ENCODE data around the gene ETV6.

Gene ETV6

DNA sequence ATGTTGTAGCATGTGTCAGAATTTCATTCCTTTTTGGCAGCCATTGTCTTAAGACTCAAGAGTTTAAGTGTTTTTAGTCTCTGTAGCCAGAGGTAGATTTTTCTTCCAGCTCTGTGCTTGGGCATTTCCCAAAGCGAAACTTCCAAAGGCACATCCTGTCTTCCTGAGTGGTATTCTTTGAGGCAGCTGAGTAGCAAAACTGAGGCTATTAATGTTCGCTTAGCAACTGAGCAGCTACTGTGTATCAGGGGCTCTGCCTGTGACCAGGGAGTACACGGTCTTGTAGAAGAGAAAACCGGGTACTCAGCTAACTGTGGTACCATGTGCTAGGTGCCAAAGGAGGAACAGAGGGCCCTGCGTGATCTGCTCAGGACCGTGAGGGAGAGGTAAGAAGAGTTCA is 52.0 kb downstream of the ETV6 start:
- Histone ChIP-seq H3F3A (ENCODE audit: low read depth) (no peaks in the 10 kb centered on the region), H3K9me2 (replicated peaks; ENCODE audit: low read depth, low read length) (no peaks in the 10 kb centered on the region), H3K9me3 (ENCODE audit: insufficient read depth, low read depth, low read length) (no peaks in the 10 kb centered on the region), H3K4me1 (ENCODE audit: insufficient read depth, low read length, poor library complexity, severe bottlenecking) (peaks cover 3% of the 10 kb centered on the region), H3K9ac (ENCODE audit: low read depth, low read length, poor library complexity, severe bottlenecking) (no peak overlapping the region), H3K4me2 (ENCODE audit: low read depth, low read length, poor library complexity, severe bottlenecking) (no peak overlapping the region), H3K27me3 (ENCODE audit: insufficient read depth, low read length, poor library complexity, severe bottlenecking) (no peaks in the 10 kb centered on the region), H3K4me3 (ENCODE audit: low read length, poor library complexity, severe bottlenecking) (no peak overlapping the region), H3K79me2 (ENCODE audit: insufficient read depth, low read length) (peaks cover 93% of the 10 kb centered on the region), H2AFZ (ENCODE audit: low read length) (no peak overlapping the region), H3K36me3 (ENCODE audit: insufficient read depth, low read length) (peaks cover 3% of the 10 kb centered on the region; the same call in 1 of the 2 replicates), H4K20me1 (ENCODE audit: insufficient read depth, low read length, poor library complexity, severe bottlenecking) (peaks cover 37% of the 10 kb centered on the region)
- no peak for TF ChIP-seq EZH2phosphoT487 (IDR thresholded peaks at IDR 0.05; ENCODE audit: borderline replicate concordance)
- TF ChIP-seq, protein P1, sequence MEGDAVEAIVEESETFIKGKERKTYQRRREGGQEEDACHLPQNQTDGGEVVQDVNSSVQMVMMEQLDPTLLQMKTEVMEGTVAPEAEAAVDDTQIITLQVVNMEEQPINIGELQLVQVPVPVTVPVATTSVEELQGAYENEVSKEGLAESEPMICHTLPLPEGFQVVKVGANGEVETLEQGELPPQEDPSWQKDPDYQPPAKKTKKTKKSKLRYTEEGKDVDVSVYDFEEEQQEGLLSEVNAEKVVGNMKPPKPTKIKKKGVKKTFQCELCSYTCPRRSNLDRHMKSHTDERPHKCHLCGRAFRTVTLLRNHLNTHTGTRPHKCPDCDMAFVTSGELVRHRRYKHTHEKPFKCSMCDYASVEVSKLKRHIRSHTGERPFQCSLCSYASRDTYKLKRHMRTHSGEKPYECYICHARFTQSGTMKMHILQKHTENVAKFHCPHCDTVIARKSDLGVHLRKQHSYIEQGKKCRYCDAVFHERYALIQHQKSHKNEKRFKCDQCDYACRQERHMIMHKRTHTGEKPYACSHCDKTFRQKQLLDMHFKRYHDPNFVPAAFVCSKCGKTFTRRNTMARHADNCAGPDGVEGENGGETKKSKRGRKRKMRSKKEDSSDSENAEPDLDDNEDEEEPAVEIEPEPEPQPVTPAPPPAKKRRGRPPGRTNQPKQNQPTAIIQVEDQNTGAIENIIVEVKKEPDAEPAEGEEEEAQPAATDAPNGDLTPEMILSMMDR (conservative IDR thresholded peaks at IDR 0.05; ENCODE audit: low read length): no peak

DNA sequence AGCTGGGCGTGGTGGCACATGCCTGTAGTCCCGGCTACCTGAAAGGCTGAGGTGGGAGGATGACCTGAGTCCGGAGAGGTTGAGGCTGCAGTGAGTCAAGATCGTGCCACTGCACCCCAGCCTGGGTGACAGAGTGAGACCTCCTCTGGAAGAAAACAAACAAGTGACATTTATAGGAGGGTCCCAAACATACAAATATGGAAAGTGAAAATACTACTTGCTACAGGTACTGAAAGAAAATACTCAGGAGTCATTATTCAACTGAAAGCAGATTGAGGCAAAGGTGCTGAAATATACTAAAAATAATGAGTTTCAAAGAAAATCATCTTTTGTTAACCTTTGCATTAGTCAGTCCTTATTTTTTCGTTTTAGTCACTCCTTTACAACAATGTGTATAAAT is 53.5 kb downstream of the ETV6 start:
- H3K9me3 ChIP-seq (ENCODE audit: insufficient read depth, low read depth, low read length): no peaks in the 10 kb centered on the region
- peaks cover 43% of the 10 kb centered on the region for H4K20me1 ChIP-seq (ENCODE audit: insufficient read depth, low read length, poor library complexity, severe bottlenecking)
- no peaks in the 10 kb centered on the region for H3K9me2 ChIP-seq (replicated peaks; ENCODE audit: low read depth, low read length)
- no peak overlapping the region for H2AFZ ChIP-seq (ENCODE audit: low read length)
- TF ChIP-seq, protein P1 (conservative IDR thresholded peaks at IDR 0.05; ENCODE audit: low read length): no peak
- TF ChIP-seq EZH2phosphoT487 (IDR thresholded peaks at IDR 0.05; ENCODE audit: borderline replicate concordance): no peak
- H3K36me3 ChIP-seq (ENCODE audit: insufficient read depth, low read length): peaks cover 13% of the 10 kb centered on the region; the same call in 1 of the 2 replicates
- peaks cover 94% of the 10 kb centered on the region for H3K79me2 ChIP-seq (ENCODE audit: insufficient read depth, low read length)
- H3K9ac ChIP-seq (ENCODE audit: low read depth, low read length, poor library complexity, severe bottlenecking): no peak overlapping the region
- H3K27me3 ChIP-seq (ENCODE audit: insufficient read depth, low read length, poor library complexity, severe bottlenecking): no peaks in the 10 kb centered on the region
- H3K4me1 ChIP-seq (ENCODE audit: insufficient read depth, low read length, poor library complexity, severe bottlenecking): peaks cover 2% of the 10 kb centered on the region
- no peak overlapping the region for H3K4me2 ChIP-seq (ENCODE audit: low read depth, low read length, poor library complexity, severe bottlenecking)
- no peak overlapping the region for H3K4me3 ChIP-seq (ENCODE audit: low read length, poor library complexity, severe bottlenecking)
- H3F3A ChIP-seq (ENCODE audit: low read depth): no peaks in the 10 kb centered on the region

DNA sequence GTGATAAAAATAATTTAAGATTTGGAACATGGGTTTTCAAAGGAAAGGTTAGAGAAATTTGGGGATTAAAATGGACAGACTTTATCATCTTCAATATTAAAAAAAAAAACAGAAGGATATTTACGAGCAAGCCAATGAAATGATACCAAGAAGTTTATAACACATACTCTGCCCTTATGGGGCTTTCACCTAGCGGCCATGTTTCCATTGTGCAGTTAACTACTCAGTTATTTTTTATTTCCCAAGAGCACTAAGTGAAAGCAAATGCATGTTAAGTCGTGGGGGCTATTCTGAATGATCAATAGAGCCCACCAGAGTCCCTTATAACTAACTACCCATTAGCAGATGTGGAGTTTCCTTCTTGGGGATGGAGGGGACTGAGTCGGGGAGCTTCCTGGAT is 53.9 kb downstream of the ETV6 start:
- TF ChIP-seq, protein P1 (conservative IDR thresholded peaks at IDR 0.05; ENCODE audit: low read length): no peak
- TF ChIP-seq EZH2phosphoT487 (IDR thresholded peaks at IDR 0.05; ENCODE audit: borderline replicate concordance): no peak
- H3F3A ChIP-seq (ENCODE audit: low read depth): no peaks in the 10 kb centered on the region
- no peaks in the 10 kb centered on the region for H3K9me3 ChIP-seq (ENCODE audit: insufficient read depth, low read depth, low read length)
- H3K36me3 ChIP-seq (ENCODE audit: insufficient read depth, low read length): peaks cover 13% of the 10 kb centered on the region; the same call in 1 of the 2 replicates
- no peak overlapping the region for H3K4me2 ChIP-seq (ENCODE audit: low read depth, low read length, poor library complexity, severe bottlenecking)
- H3K9me2 ChIP-seq (replicated peaks; ENCODE audit: low read depth, low read length): no peaks in the 10 kb centered on the region
- no peaks in the 10 kb centered on the region for H3K4me1 ChIP-seq (ENCODE audit: insufficient read depth, low read length, poor library complexity, severe bottlenecking)
- H3K4me3 ChIP-seq (ENCODE audit: low read length, poor library complexity, severe bottlenecking): no peak overlapping the region
- peaks cover 40% of the 10 kb centered on the region for H4K20me1 ChIP-seq (ENCODE audit: insufficient read depth, low read length, poor library complexity, severe bottlenecking)
- H2AFZ ChIP-seq (ENCODE audit: low read length): no peak overlapping the region
- peaks cover 94% of the 10 kb centered on the region for H3K79me2 ChIP-seq (ENCODE audit: insufficient read depth, low read length)
- no peaks in the 10 kb centered on the region for H3K27me3 ChIP-seq (ENCODE audit: insufficient read depth, low read length, poor library complexity, severe bottlenecking)
- no peak overlapping the region for H3K9ac ChIP-seq (ENCODE audit: low read depth, low read length, poor library complexity, severe bottlenecking)
